K562 (cell line): ENCODE results near the gene NAV2. TPM values are rescaled to one million over a fixed set of nuclear protein-coding genes. Genes with fewer than 3 reads are reported as not detected.
A peak's percentile ranks its signal among the peaks of the same experiment; 100 is the strongest.

ENCODE experiments used
- DNMT1 ChIP-seq: fragments of 450-650 bp; IDR thresholded peaks from 2 replicates; pipeline ENCODE4 v1.6.1; 2016; ENCODE audit warnings: antibody characterized with exemption, mild to moderate bottlenecking
- E4F1 ChIP-seq: fragments of 250-450 bp; sonication (Bioruptor Pico); IDR thresholded peaks from 2 replicates; pipeline ENCODE4 v1.5.0; 2021; ENCODE audit warnings: mild to moderate bottlenecking, borderline replicate concordance
- FOXK1 ChIP-seq: sonication (generic); formaldehyde crosslinking; IDR thresholded peaks from 2 replicates; pipeline ENCODE4 v1.8.0; 2022; ENCODE audit warnings: missing genetic modification reagents, mild to moderate bottlenecking, borderline replicate concordance
- HOMEZ ChIP-seq: fragments of 250-450 bp; sonication (Bioruptor Pico); IDR thresholded peaks from 2 replicates; pipeline ENCODE4 v1.4.0; 2020; ENCODE audit warnings: mild to moderate bottlenecking, moderate library complexity
- L3MBTL2 ChIP-seq: fragments of 450-650 bp; IDR thresholded peaks from 2 replicates; pipeline ENCODE4 v1.6.1; 2016; ENCODE audit warnings: mild to moderate bottlenecking, moderate library complexity
- MCM7 ChIP-seq, 2 experiments: fragments of 450-650 bp; IDR thresholded peaks; 2 replicates each; pipeline ENCODE4 v1.6.1; 2016 to 2018
- MIER1 ChIP-seq: fragments of 450-650 bp; IDR thresholded peaks from 2 replicates; pipeline ENCODE4 v1.6.1; 2016; ENCODE audit warnings: antibody characterized with exemption, mild to moderate bottlenecking, low read depth
- MXD1 ChIP-seq: fragments of 250-450 bp; sonication (Bioruptor Pico); IDR thresholded peaks from 2 replicates; pipeline ENCODE4 v1.8.0; 2021; ENCODE audit warnings: borderline replicate concordance, mild to moderate bottlenecking, moderate library complexity; ENCODE audit not compliant: poor library complexity, severe bottlenecking
- NCOA6 ChIP-seq: fragments of 450-650 bp; IDR thresholded peaks from 2 replicates; pipeline ENCODE4 v1.6.1; 2017; ENCODE audit warnings: mild to moderate bottlenecking
- NELFE ChIP-seq: IDR thresholded peaks from 2 replicates; pipeline ENCODE4 v1.6.1; 2011; ENCODE audit warnings: mild to moderate bottlenecking; ENCODE audit not compliant: insufficient read depth, insufficient read length
- NR3C1 ChIP-seq: sonication (generic); formaldehyde crosslinking; IDR thresholded peaks from 2 replicates; pipeline ENCODE4 v1.8.1; 2022; ENCODE audit warnings: missing genetic modification reagents
- RUNX1 ChIP-seq: sonication (generic); IDR thresholded peaks from 2 replicates; pipeline ENCODE4 v1.6.1; 2016; ENCODE audit warnings: antibody characterized with exemption, low read depth
- SP1 ChIP-seq: sonication (generic); formaldehyde crosslinking; IDR thresholded peaks from 2 replicates; pipeline ENCODE4 v1.8.1; 2022; ENCODE audit warnings: mild to moderate bottlenecking, missing genetic modification reagents
- TFAP4 ChIP-seq: sonication (generic); formaldehyde crosslinking; IDR thresholded peaks from 2 replicates; pipeline ENCODE4 v1.8.0; 2022; ENCODE audit warnings: missing genetic modification reagents, mild to moderate bottlenecking, moderate library complexity, borderline replicate concordance
- USF2 ChIP-seq: sonication (generic); formaldehyde crosslinking; IDR thresholded peaks from 2 replicates; pipeline ENCODE4 v1.5.0; 2020; ENCODE audit warnings: missing genetic modification reagents
- ZFP30 ChIP-seq: fragments of 250-450 bp; sonication (Bioruptor Pico); IDR thresholded peaks from 2 replicates; pipeline ENCODE4 v1.8.0; 2022; ENCODE audit warnings: moderate library complexity, mild to moderate bottlenecking, inconsistent platforms, borderline replicate concordance
- ZNF134 ChIP-seq: fragments of 250-450 bp; sonication (Bioruptor Pico); conservative IDR thresholded peaks from 2 replicates; pipeline ENCODE4 v1.4.0; 2020
- ZNF280B ChIP-seq: fragments of 250-450 bp; sonication (Bioruptor Pico); IDR thresholded peaks from 2 replicates; pipeline ENCODE4 v1.5.1; 2021; ENCODE audit warnings: mild to moderate bottlenecking
- ZNF445 ChIP-seq: fragments of 250-450 bp; sonication (Bioruptor Pico); IDR thresholded peaks from 2 replicates; pipeline ENCODE4 v1.4.0; 2020; ENCODE audit warnings: low read depth, mild to moderate bottlenecking, moderate library complexity
- ZNF707 ChIP-seq: fragments of 250-450 bp; sonication (Bioruptor Pico); conservative IDR thresholded peaks from 2 replicates; pipeline ENCODE4 v1.8.0; 2022; ENCODE audit warnings: inconsistent platforms, mild to moderate bottlenecking, moderate library complexity
- polyA plus RNA-seq, 8 experiments: library from polyadenylated mRNA; depleted of rRNA in 4 of 8; stranded (reverse) in 5 of 8; unstranded in 3 of 8; fragments of >200 nt; fragmentation: Nextera tagmentation in 2 of 8; fragmentation: Illumina TruSeq in 1 of 8; extraction: Ambion mirVana in 2 of 8; extraction: Trizol in 1 of 8; gene quantifications; 2 replicates each; pipeline versions ENCODE4 v1.2.1 to v1.2.3, GENCODE V29; 2011 to 2014; ENCODE audit warnings: inconsistent platforms in 1 of 8, missing spikeins in 1 of 8
- total RNA-seq, 7 experiments: library from RNA; depleted of rRNA in 6 of 7; stranded (reverse); fragments of >200 nt in 6 of 7; fragmentation: Illumina TruSeq in 2 of 7; extraction: Trizol in 2 of 7; gene quantifications; 2 replicates each; pipeline versions ENCODE4 v1.2.1 to v1.2.3, GENCODE V29; 2011 to 2021; ENCODE audit warnings: low replicate concordance in 1 of 7

Gene NAV2
- total and polyA plus RNA-seq, 9 of the 15 experiments (the other 6 are each of a cell fraction or from before 2014, with no cell fraction given): 0.03 to 0.35 (median 0.05) TPM

- TF ChIP-seq E4F1 (no peak), L3MBTL2 (peak; percentile 96), NELFE (no peak), MCM7 (IDR thresholded peaks at IDR 0.05) (no peak), ZNF707 (no peak), ZNF134 (CRISPR knock-in tag) (no peak), RUNX1 (no peak), MIER1 (no peak), ZFP30 (no peak), ZNF445 (CRISPR knock-in tag) (no peak), MXD1 (CRISPR knock-in tag) (no peak), ZNF280B (CRISPR knock-in tag) (no peak), FOXK1 (0 out of 2 replicates have a peak, but pooled peaks have one; percentile 40), USF2 (CRISPR knock-in tag) (peak; percentile 96), HOMEZ (CRISPR knock-in tag) (no peak), SP1 (CRISPR knock-in tag) (peak; percentile 65; the same call in 1 of the 2 replicates), TFAP4 (CRISPR knock-in tag) (peak; percentile 57; the same call in 1 of the 2 replicates), NCOA6 (no peak), DNMT1 (no peak), NR3C1 (CRISPR knock-in tag) (no peak)
Observed at GRCh38 chr11:20112291-20113148, 399.9 kb downstream of the NAV2 start (continued).
